Suprapubic skin (tissue), 3 donors: ENCODE results near the gene LRTM1.

Experiments used
- EP300 ChIP-seq: sonication (generic); formaldehyde crosslinking; IDR thresholded peaks from one replicate; pipeline ENCODE4 v1.6.1; 2017; ENCODE audit warnings: antibody characterized with exemption
- POLR2A ChIP-seq, 2 donors: fragments of 450-650 bp; IDR thresholded peaks; one replicate each; pipeline ENCODE4 v1.6.1; 2017; ENCODE audit warnings: antibody characterized with exemption in 2 of 2, mild to moderate bottlenecking in 2 of 2, moderate library complexity in 2 of 2
- TF ChIP-seq, protein P1 (sequence below), 2 donors: fragments of 200-600 bp in 1 of 2; fragments of 450-650 bp in 1 of 2; sonication (generic) in 1 of 2; IDR thresholded peaks; one replicate each; pipeline ENCODE4 v1.5.1; 2016 to 2019; ENCODE audit warnings: antibody characterized with exemption in 2 of 2, mild to moderate bottlenecking in 1 of 2, moderate library complexity in 1 of 2

DNA sequence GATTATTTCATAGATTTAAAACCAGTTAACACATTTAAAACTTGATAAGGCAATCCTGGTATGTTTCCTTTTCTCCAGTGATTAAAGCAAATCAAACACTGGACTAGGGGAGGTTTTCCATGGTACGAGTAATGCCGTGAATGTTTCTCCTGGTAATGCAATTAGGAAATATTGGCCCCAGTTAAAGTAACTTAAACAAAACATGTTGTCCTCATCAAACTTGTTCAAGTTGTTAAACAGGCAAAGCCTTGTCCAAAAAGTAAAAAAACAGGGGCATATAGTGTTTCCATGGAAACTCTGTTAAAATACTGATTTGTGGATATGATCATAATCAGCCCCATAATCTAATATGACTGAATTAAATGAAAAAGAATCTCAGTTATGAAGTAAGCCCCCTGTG, 13.1 kb upstream of the LRTM1 start:
- TF ChIP-seq, protein P1, sequence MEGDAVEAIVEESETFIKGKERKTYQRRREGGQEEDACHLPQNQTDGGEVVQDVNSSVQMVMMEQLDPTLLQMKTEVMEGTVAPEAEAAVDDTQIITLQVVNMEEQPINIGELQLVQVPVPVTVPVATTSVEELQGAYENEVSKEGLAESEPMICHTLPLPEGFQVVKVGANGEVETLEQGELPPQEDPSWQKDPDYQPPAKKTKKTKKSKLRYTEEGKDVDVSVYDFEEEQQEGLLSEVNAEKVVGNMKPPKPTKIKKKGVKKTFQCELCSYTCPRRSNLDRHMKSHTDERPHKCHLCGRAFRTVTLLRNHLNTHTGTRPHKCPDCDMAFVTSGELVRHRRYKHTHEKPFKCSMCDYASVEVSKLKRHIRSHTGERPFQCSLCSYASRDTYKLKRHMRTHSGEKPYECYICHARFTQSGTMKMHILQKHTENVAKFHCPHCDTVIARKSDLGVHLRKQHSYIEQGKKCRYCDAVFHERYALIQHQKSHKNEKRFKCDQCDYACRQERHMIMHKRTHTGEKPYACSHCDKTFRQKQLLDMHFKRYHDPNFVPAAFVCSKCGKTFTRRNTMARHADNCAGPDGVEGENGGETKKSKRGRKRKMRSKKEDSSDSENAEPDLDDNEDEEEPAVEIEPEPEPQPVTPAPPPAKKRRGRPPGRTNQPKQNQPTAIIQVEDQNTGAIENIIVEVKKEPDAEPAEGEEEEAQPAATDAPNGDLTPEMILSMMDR (IDR thresholded peaks at IDR 0.05) = no peak
- TF ChIP-seq POLR2A (IDR thresholded peaks at IDR 0.05) (no peak), EP300 (no peak)
